ENCODE data around the gene KCNN4.
"Not testable (repeated sequence)": the region's sequence is repeated elsewhere in the genome, so short reads cannot be mapped to it uniquely, and the experiment has no call there.

The KCNN4 gene

GRCh38 chr19:43780706-43781525 lies at the start of gene KCNN4:
TSS of gene KCNN4 (minus strand) at chr19:43780973. CDS start at chr19:43780861, 112 bp downstream.
- peak; percentile 68 to 75 for DNase-seq

- peak; percentile 87 to 89 for DNase-seq
Measured at GRCh38 chr19:43826787-43827754, 46.3 kb upstream of the KCNN4 start, which contains the start of gene ZNF283. TSS of gene ZNF283 (plus strand) at chr19:43827321. CDS start at chr19:43833505, 6,184 bp downstream.

- DNase-seq: not testable (repeated sequence)
Measured at GRCh38 chr19:43824572-43824971, 43.8 kb upstream of the KCNN4 start.

- not testable (repeated sequence) for DNase-seq
Measured at GRCh38 chr19:43823856-43824255, 43.1 kb upstream of the KCNN4 start.

GRCh38 chr19:43820884-43821215 lies 40.1 kb upstream of the KCNN4 start:
- no peak for DNase-seq

GRCh38 chr19:43820098-43820883 lies 39.5 kb upstream of the KCNN4 start:
- peak; percentile 15 to 23 for DNase-seq

- no peak for DNase-seq
Measured at GRCh38 chr19:43818500-43818899, 37.7 kb upstream of the KCNN4 start.

GRCh38 chr19:43817454-43817853 lies 36.7 kb upstream of the KCNN4 start:
- not testable (repeated sequence) for DNase-seq

- no peak for DNase-seq
Measured at GRCh38 chr19:43814663-43815352, 34.0 kb upstream of the KCNN4 start.

- DNase-seq: peak in 1 of 2 donors; percentile 56
Measured at GRCh38 chr19:43812688-43813087, 31.9 kb upstream of the KCNN4 start.

GRCh38 chr19:43812259-43812658 lies 31.5 kb upstream of the KCNN4 start:
- no peak for DNase-seq

- DNase-seq: no peak
Measured at GRCh38 chr19:43811837-43812236, 31.1 kb upstream of the KCNN4 start.

GRCh38 chr19:43809762-43810696 lies 29.3 kb upstream of the KCNN4 start:
- DNase-seq: peak in 1 of 2 donors; percentile 67

- no peak for DNase-seq
Measured at GRCh38 chr19:43807651-43808050, 26.9 kb upstream of the KCNN4 start.

- no peak for DNase-seq
Measured at GRCh38 chr19:43806848-43807247, 26.1 kb upstream of the KCNN4 start.

- DNase-seq: not testable (repeated sequence)
Measured at GRCh38 chr19:43806401-43806800, 25.6 kb upstream of the KCNN4 start.

GRCh38 chr19:43804432-43804831 lies 23.7 kb upstream of the KCNN4 start:
- DNase-seq: no peak

- no peak for DNase-seq
Measured at GRCh38 chr19:43802216-43802951, 21.6 kb upstream of the KCNN4 start, which contains the start of gene LYPD5. TSS of gene LYPD5 (minus strand) at chr19:43802447. CDS start at chr19:43802380, 67 bp downstream.

GRCh38 chr19:43799502-43800142 lies 18.8 kb upstream of the KCNN4 start:
- DNase-seq: no peak
